Glutamatergic neuron (in vitro differentiated cells): ENCODE data around the gene DROSHA. TPM values are rescaled to one million over a fixed set of nuclear protein-coding genes. Genes with fewer than 3 reads are reported as not detected.

ENCODE experiments used
- DNase-seq: peaks from one replicate; pipeline ENCODE4 v3.0.0; 2022
- H3K27ac Mint-ChIP-seq: one replicate; pipeline ENCODE4 v1.8.0; 2020; ENCODE audit warnings: mild to moderate bottlenecking, mixed read lengths, inconsistent platforms; ENCODE audit not compliant: unreplicated experiment
- H3K27me3 Mint-ChIP-seq: one replicate; pipeline ENCODE4 v1.8.0; 2020; ENCODE audit warnings: mild to moderate bottlenecking, moderate library complexity, mixed read lengths, inconsistent platforms; ENCODE audit not compliant: unreplicated experiment
- H3K36me3 Mint-ChIP-seq: one replicate; pipeline ENCODE4 v1.8.0; 2020; ENCODE audit warnings: mild to moderate bottlenecking, mixed read lengths, inconsistent platforms; ENCODE audit not compliant: unreplicated experiment
- H3K4me1 Mint-ChIP-seq: one replicate; pipeline ENCODE4 v1.8.0; 2020; ENCODE audit warnings: mild to moderate bottlenecking, low read depth, mixed read lengths, inconsistent platforms; ENCODE audit not compliant: unreplicated experiment
- H3K4me3 Mint-ChIP-seq: one replicate; pipeline ENCODE4 v1.8.0; 2020; ENCODE audit warnings: mild to moderate bottlenecking, mixed read lengths, inconsistent platforms; ENCODE audit not compliant: unreplicated experiment
- H3K9me3 Mint-ChIP-seq: one replicate; pipeline ENCODE4 v1.8.0; 2020; ENCODE audit warnings: mild to moderate bottlenecking, moderate library complexity, mixed read lengths, inconsistent platforms; ENCODE audit not compliant: unreplicated experiment
- total RNA-seq: library from RNA; stranded (reverse); fragmentation: NEBNext Ultra II Directional; extraction: Animal tissue kit (Norgen Biotek cat#: 25700); gene quantifications from one replicate; pipeline ENCODE4 v1.2.1, GENCODE V29; 2021; ENCODE audit not compliant: unreplicated experiment
- TF ChIP-seq, protein P1 (sequence below): fragments of 200-600 bp; sonication (generic); IDR thresholded peaks from one replicate; pipeline ENCODE4 v1.5.0; 2021; ENCODE audit not compliant: partially characterized antibody, unreplicated experiment

The DROSHA gene
- total RNA-seq, 1 donor from 2014 or later: 102 TPM

DNA sequence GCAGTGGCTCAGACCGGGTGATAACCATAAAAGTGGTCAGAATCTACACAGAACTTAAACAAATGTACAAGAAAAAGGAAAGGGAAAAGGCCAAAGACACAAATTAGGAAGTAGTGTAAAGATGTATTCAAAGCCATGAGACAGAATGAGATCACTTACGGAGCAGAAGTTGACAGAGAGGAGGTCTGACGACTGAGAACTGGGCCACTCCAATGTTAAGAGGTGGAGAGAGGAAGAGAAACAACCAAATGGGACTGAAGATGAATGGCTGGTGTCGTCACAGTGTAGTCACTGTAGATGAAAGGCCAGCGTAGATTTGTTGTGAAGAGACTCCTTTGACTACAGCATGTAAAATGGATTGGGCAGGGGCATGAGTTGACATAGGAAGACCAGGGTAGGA lies 114.4 kb downstream of the DROSHA start:
- peaks cover 2% of the 10 kb centered on the region for H3K27me3 Mint-ChIP-seq
- H3K4me3 Mint-ChIP-seq: no peak overlapping the region
- H3K36me3 Mint-ChIP-seq: no peaks in the 10 kb centered on the region
- H3K4me1 Mint-ChIP-seq: peaks cover 6% of the 10 kb centered on the region
- TF ChIP-seq, protein P1, sequence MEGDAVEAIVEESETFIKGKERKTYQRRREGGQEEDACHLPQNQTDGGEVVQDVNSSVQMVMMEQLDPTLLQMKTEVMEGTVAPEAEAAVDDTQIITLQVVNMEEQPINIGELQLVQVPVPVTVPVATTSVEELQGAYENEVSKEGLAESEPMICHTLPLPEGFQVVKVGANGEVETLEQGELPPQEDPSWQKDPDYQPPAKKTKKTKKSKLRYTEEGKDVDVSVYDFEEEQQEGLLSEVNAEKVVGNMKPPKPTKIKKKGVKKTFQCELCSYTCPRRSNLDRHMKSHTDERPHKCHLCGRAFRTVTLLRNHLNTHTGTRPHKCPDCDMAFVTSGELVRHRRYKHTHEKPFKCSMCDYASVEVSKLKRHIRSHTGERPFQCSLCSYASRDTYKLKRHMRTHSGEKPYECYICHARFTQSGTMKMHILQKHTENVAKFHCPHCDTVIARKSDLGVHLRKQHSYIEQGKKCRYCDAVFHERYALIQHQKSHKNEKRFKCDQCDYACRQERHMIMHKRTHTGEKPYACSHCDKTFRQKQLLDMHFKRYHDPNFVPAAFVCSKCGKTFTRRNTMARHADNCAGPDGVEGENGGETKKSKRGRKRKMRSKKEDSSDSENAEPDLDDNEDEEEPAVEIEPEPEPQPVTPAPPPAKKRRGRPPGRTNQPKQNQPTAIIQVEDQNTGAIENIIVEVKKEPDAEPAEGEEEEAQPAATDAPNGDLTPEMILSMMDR: no peak
- DNase-seq: no peak
- no peaks in the 10 kb centered on the region for H3K9me3 Mint-ChIP-seq
- no peak overlapping the region for H3K27ac Mint-ChIP-seq

DNA sequence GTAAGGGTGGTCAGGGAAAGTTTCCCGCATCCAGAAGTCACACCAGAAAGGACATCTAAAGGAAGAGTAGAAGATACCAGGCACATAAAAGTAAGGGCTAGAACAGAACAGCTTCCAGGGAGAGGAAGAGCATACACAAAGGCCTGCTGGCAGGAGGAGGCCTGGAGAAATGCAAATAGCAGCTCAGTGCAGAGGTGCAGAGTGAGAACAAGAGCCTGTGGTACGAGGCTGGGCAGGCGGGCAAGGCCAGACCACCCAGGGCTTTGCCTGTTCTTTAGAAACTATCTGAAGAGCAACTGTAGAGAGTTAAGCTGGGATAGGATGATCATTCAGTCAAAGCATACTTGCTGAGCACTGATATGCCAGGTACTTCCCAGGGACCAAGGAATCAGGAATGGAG lies 115.3 kb downstream of the DROSHA start:
- TF ChIP-seq, protein P1: no peak
- H3K36me3 Mint-ChIP-seq: no peaks in the 10 kb centered on the region
- peaks cover 6% of the 10 kb centered on the region for H3K4me1 Mint-ChIP-seq
- no peak for DNase-seq
- H3K4me3 Mint-ChIP-seq: no peak overlapping the region
- peaks cover 2% of the 10 kb centered on the region for H3K27me3 Mint-ChIP-seq
- H3K27ac Mint-ChIP-seq: no peak overlapping the region
- H3K9me3 Mint-ChIP-seq: no peaks in the 10 kb centered on the region

DNA sequence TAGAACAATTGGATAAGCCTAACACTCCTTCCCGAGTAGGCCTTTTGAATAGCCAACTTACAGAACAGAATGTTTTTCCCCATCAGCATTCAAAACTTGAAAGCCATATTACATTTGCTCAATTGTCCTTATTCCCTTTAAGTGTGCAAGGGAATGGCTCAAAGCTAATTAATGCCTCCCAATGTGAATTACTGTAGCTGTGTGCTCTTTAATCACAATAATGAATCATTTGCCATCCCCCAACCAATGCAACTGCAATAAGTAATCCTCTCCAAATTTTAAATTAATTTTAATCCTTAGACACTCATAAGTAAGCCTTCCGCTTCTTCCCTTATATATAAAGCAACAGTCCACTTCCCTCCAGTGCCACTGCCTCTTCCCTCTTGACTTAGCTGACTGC lies 115.9 kb downstream of the DROSHA start:
- Mint-ChIP-seq H3K36me3 (no peaks in the 10 kb centered on the region), H3K27ac (no peak overlapping the region), H3K4me3 (no peak overlapping the region), H3K4me1 (peaks cover 2% of the 10 kb centered on the region), H3K9me3 (no peaks in the 10 kb centered on the region), H3K27me3 (peaks cover 2% of the 10 kb centered on the region)
- TF ChIP-seq, protein P1: no peak
- no peak for DNase-seq

DNA sequence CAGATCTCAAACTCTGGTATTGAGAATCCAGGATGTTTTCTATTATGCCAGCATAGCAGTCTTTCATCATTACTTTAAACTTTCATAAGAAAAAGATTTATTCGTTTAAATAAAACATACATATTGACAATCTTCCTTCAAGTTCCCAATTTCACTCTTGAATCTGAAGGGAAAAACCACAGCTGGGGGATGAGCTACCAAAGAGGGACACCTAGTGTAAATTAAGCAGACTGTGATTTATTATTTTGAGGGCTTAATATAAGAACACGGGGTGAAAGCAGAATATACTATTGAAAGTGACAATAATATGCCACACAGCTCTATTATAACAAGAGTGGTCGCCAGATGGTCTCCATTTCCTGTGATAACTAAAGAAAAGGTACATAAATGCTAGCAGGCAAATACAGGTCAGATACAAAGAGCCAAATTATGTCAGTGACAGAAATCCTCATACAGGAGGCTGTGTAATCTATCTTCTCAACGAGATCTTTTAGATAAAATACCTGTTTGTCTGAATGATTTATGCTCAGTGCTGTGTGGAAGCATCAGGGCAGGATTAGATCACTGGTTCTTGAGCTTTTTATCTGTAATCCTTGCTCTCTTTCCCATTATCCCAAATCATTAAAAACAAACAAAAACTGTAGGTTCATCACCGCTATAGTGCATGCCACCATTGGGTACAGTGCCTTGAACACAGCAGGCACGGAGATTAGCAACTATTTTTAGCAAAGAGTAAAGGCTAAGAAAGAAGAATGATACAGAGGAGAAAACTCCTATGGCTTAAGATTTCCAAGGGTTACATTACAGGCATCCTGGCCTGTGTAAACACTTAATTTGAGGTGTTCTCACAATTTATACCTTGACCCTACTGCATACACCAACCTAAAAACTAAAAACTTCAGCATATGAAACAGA lies 116.6 kb downstream of the DROSHA start:
- H3K27ac Mint-ChIP-seq: no peak overlapping the region
- no peak for DNase-seq
- H3K4me1 Mint-ChIP-seq: no peaks in the 10 kb centered on the region
- H3K9me3 Mint-ChIP-seq: no peaks in the 10 kb centered on the region
- TF ChIP-seq, protein P1: no peak
- H3K36me3 Mint-ChIP-seq: no peaks in the 10 kb centered on the region
- peaks cover 2% of the 10 kb centered on the region for H3K27me3 Mint-ChIP-seq
- H3K4me3 Mint-ChIP-seq: no peak overlapping the region
